ENCODE results near the gene HSCB. TPM values are rescaled to one million over a fixed set of nuclear protein-coding genes. Genes with fewer than 3 reads are reported as not detected.

The HSCB gene
- polyA plus RNA-seq, 1 donor from 2014 or later = 22.4 TPM

DNA sequence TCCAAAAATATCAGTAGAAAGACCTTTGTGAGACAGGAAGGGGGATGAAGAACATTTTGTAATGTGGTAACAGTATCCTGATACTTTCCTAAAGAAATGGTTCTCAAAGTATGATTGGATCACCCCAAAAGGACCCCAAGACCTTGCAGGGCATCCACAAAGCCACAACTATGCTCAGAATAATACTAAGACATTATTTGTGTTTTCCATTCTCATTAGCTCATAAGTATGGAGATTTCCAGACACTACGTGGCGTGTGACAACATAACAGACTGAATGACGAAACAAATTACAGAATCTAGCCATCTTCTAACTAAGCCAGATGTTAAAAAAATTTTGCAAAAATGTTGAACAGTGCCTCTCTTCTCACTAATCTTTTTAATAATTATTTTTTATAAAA lies 25.2 kb upstream of the HSCB start:
- H2AFZ ChIP-seq (ENCODE audit: low read depth, low read length) = no peak overlapping the region
- no peaks in the 10 kb centered on the region for H3K27me3 ChIP-seq (ENCODE audit: insufficient read depth, low read depth, low read length)
- H3K27ac ChIP-seq (ENCODE audit: low read length) = no peak overlapping the region
- TF ChIP-seq POLR2AphosphoS5 (IDR thresholded peaks at IDR 0.05) = no peak
- no peak for TF ChIP-seq MXI1 (conservative IDR thresholded peaks at IDR 0.05; ENCODE audit: poor library complexity, severe bottlenecking)
- TF ChIP-seq, protein P1, sequence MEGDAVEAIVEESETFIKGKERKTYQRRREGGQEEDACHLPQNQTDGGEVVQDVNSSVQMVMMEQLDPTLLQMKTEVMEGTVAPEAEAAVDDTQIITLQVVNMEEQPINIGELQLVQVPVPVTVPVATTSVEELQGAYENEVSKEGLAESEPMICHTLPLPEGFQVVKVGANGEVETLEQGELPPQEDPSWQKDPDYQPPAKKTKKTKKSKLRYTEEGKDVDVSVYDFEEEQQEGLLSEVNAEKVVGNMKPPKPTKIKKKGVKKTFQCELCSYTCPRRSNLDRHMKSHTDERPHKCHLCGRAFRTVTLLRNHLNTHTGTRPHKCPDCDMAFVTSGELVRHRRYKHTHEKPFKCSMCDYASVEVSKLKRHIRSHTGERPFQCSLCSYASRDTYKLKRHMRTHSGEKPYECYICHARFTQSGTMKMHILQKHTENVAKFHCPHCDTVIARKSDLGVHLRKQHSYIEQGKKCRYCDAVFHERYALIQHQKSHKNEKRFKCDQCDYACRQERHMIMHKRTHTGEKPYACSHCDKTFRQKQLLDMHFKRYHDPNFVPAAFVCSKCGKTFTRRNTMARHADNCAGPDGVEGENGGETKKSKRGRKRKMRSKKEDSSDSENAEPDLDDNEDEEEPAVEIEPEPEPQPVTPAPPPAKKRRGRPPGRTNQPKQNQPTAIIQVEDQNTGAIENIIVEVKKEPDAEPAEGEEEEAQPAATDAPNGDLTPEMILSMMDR (IDR thresholded peaks at IDR 0.05; ENCODE audit: poor library complexity, severe bottlenecking) = no peak
- no peak for TF ChIP-seq RAD21 (conservative IDR thresholded peaks at IDR 0.05)
- TF ChIP-seq SMC3 (conservative IDR thresholded peaks at IDR 0.05; ENCODE audit: poor library complexity) = no peak
- no peak for TF ChIP-seq REST (IDR thresholded peaks at IDR 0.05; ENCODE audit: borderline replicate concordance)
- no peak for TF ChIP-seq TAF1 (IDR thresholded peaks at IDR 0.05; ENCODE audit: low read depth)
- no peak for TF ChIP-seq EP300 (conservative IDR thresholded peaks at IDR 0.05; ENCODE audit: poor library complexity, severe bottlenecking)
- TF ChIP-seq EZH2 (IDR thresholded peaks at IDR 0.05; ENCODE audit: borderline replicate concordance, insufficient read depth, low read length, poor library complexity, severe bottlenecking) = no peak
- H3F3A ChIP-seq (ENCODE audit: insufficient read depth, low read length, poor library complexity, severe bottlenecking) = no peaks in the 10 kb centered on the region
- no peaks in the 10 kb centered on the region for H3K9me2 ChIP-seq (ENCODE audit: insufficient read depth, low read length)
- H3K4me3 ChIP-seq (ENCODE audit: low read length) = no peak overlapping the region
- no peaks in the 10 kb centered on the region for H4K20me1 ChIP-seq (ENCODE audit: insufficient read depth)
- H3K9ac ChIP-seq (ENCODE audit: low read length) = no peak overlapping the region
- no peaks in the 10 kb centered on the region for H3K36me3 ChIP-seq (ENCODE audit: insufficient read depth, low read length)
- H3K9me3 ChIP-seq (ENCODE audit: low read length) = no peaks in the 10 kb centered on the region
- H3K79me2 ChIP-seq (replicated peaks; ENCODE audit: insufficient read depth, low read length) = no peaks in the 10 kb centered on the region
- H3K4me2 ChIP-seq (ENCODE audit: low read length) = no peak overlapping the region

- Histone ChIP-seq H3K9me3 (ENCODE audit: low read length) (no peaks in the 10 kb centered on the region), H3K27ac (ENCODE audit: low read length) (no peak overlapping the region), H3F3A (ENCODE audit: insufficient read depth, low read length, poor library complexity, severe bottlenecking) (no peaks in the 10 kb centered on the region), H3K27me3 (ENCODE audit: insufficient read depth, low read depth, low read length) (no peaks in the 10 kb centered on the region), H3K4me3 (ENCODE audit: low read length) (no peak overlapping the region), H3K79me2 (replicated peaks; ENCODE audit: insufficient read depth, low read length) (no peaks in the 10 kb centered on the region), H2AFZ (ENCODE audit: low read depth, low read length) (no peak overlapping the region), H3K36me3 (ENCODE audit: insufficient read depth, low read length) (no peaks in the 10 kb centered on the region), H4K20me1 (ENCODE audit: insufficient read depth) (no peaks in the 10 kb centered on the region), H3K4me2 (ENCODE audit: low read length) (no peak overlapping the region), H3K9ac (ENCODE audit: low read length) (no peak overlapping the region), H3K9me2 (ENCODE audit: insufficient read depth, low read length) (no peaks in the 10 kb centered on the region)
- TF ChIP-seq MXI1 (conservative IDR thresholded peaks at IDR 0.05; ENCODE audit: poor library complexity, severe bottlenecking) = no peak
- no peak for TF ChIP-seq POLR2AphosphoS5 (IDR thresholded peaks at IDR 0.05)
- no peak for TF ChIP-seq TAF1 (IDR thresholded peaks at IDR 0.05; ENCODE audit: low read depth)
- no peak for TF ChIP-seq EZH2 (IDR thresholded peaks at IDR 0.05; ENCODE audit: borderline replicate concordance, insufficient read depth, low read length, poor library complexity, severe bottlenecking)
- TF ChIP-seq SMC3 (conservative IDR thresholded peaks at IDR 0.05; ENCODE audit: poor library complexity) = no peak
- TF ChIP-seq REST (IDR thresholded peaks at IDR 0.05; ENCODE audit: borderline replicate concordance) = no peak
- TF ChIP-seq, protein P1 (IDR thresholded peaks at IDR 0.05; ENCODE audit: poor library complexity, severe bottlenecking) = no peak
- no peak for TF ChIP-seq RAD21 (conservative IDR thresholded peaks at IDR 0.05)
- TF ChIP-seq EP300 (conservative IDR thresholded peaks at IDR 0.05; ENCODE audit: poor library complexity, severe bottlenecking) = no peak
These were observed 23.8 kb upstream of the HSCB start for GRCh38 chr22:28718044-28718443.

All from neural cell (in vitro differentiated cells).